HUES48 (cell line): Measurements from ENCODE around the gene GOLGA8K.
"Not testable (repeated sequence)": the region's sequence is repeated elsewhere in the genome, so short reads cannot be mapped to it uniquely, and the experiment has no call there.

ENCODE experiments used
- H3K27ac ChIP-seq: one replicate; pipeline ENCODE4 v1.7.0; 2013; ENCODE audit warnings: low read depth, low read length, inconsistent platforms
- H3K27me3 ChIP-seq: 2 replicates; pipeline ENCODE4 v1.6.1; 2013; ENCODE audit warnings: mild to moderate bottlenecking, low read length; ENCODE audit not compliant: control insufficient read depth, insufficient read depth
- H3K36me3 ChIP-seq: 2 replicates; pipeline ENCODE4 v1.6.1; 2013; ENCODE audit warnings: low read length; ENCODE audit not compliant: control insufficient read depth, insufficient read depth
- H3K4me1 ChIP-seq: 2 replicates; pipeline ENCODE4 v1.6.1; 2013; ENCODE audit warnings: mild to moderate bottlenecking, low read length; ENCODE audit not compliant: control insufficient read depth, insufficient read depth
- H3K4me3 ChIP-seq: 2 replicates; pipeline ENCODE4 v1.5.1; 2013; ENCODE audit warnings: mild to moderate bottlenecking, low read depth, low read length
- H3K9ac ChIP-seq: 2 replicates; pipeline ENCODE4 v1.6.1; 2013; ENCODE audit warnings: mild to moderate bottlenecking, low read depth, low read length, moderate library complexity
- H3K9me3 ChIP-seq: 2 replicates; pipeline ENCODE4 v1.6.1; 2013; ENCODE audit warnings: low read length; ENCODE audit not compliant: control insufficient read depth, insufficient read depth

GOLGA8K gene, protein sequence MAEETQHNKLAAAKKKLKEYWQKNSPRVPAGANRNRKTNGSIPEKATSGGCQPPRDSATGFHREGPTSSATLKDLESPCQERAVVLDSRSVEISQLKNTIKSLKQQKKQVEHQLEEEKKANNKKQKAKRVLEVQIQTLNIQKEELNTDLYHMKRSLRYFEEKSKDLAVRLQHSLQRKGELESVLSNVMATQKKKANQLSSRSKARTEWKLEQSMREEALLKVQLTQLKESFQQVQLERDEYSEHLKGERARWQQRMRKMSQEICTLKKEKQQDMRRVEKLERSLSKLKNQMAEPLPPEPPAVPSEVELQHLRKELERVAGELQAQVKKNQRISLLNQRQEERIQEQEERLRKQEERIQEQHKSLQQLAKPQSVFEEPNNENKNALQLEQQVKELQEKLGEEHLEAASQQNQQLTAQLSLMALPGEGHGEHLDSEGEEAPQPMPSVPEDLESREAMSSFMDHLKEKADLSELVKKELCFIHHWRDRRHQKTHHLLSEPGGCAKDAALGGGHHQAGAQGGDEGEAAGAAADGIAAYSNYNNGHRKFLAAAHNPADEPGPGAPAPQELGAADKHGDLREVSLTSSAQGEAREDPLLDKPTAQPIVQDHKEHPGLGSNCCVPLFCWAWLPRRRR

DNA sequence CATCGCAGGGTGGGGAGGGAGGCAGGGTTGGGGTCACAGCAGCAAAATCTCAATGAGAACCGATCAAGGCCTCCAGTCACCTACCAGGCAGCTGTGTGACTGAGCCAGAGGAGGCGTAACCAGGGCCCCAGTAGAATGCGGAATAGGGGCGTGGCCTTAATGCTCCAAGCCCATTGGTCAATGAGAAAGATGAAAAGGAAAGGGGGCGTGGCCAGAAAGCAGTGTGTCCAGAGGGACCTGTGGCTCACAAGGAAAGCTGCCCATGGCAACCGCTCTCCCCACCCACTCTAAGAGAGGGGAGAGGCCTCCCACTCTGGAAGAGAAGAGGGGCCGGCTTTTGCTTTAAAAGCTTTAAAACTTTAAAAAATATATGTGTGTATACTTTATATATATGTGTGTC, at the start of gene GOLGA8K:
TSS of gene GOLGA8K (minus strand) at position 101 of the 400 bp plus-strand sequence. CDS start at position 3, 98 bp downstream.
- not testable (repeated sequence) for H3K9me3 ChIP-seq, H3K27me3 ChIP-seq, H3K9ac ChIP-seq, H3K27ac ChIP-seq, H3K4me3 ChIP-seq, H3K36me3 ChIP-seq, H3K4me1 ChIP-seq

DNA sequence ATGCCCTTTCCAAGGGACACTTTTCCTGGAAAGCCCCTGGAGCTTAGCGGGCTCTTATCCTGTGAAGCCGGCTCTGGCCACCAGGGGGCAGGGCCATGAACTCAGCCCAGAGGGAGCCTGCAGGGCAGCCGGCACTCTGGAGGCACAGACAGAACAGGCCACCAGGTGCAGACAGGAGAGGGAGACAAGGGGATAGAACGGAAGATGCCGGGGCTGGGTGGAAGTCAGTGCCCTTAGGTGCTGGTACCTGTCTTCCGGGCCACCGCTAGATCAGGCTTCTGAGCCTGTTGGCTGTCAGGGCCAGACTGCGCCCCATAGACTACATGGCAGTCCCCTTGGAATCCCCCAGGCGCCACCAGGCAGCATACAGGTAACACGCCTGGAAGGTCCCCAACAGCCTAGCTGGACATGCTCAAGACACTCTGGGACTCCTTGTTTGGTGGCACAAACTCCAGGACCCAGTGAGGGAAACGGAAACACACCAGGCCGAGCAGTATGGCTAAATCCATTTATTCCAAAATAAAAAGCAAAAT, 37.4 kb upstream of the GOLGA8K start:
- H3K27me3 ChIP-seq, H3K27ac ChIP-seq, H3K9ac ChIP-seq, H3K4me3 ChIP-seq, H3K36me3 ChIP-seq, H3K9me3 ChIP-seq, H3K4me1 ChIP-seq: not testable (repeated sequence)

DNA sequence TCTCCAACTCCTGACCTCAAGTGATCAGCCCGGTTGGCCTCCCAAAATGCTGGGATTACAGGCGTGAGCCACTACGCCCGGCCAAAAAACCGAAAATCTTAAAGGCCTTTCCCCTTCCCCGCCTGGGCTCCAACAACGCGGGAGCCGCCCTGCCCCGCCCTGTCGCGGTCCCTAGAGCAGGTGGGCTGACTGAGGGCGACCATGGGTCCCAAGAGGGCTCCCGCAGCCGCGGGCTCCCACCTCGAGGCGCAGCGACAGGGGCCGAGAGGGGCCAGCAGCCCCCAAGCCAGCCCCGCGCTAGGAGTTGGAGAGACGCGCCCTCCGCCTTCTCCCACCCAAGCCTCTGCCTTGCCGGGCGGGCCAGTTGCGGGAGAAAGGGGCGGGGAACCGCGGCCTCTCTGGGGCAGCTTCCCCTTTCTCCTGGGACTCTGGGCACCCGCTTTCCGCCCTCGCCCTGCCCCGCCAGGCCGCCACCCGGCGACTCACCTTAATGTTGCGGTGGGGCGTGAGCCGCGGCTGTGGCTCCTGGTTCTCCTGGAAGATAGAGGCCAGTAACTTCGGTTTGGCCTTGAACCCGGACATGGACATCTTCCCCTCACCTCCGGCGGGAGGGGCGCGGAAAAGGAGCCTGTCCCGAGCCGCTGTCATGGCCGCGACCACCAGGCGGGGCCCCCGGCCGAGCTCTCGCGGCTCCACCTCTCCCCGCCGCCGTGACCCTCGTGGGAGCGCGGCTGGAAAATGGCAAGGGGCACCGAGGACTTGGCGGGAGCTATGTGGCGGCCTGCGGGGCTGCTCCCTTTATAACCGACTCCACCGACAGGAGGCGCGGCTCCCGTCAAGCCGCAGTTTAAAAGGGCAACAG, 31.2 kb upstream of the GOLGA8K start:
- H3K36me3 ChIP-seq, H3K4me3 ChIP-seq, H3K27ac ChIP-seq, H3K27me3 ChIP-seq, H3K9ac ChIP-seq, H3K9me3 ChIP-seq, H3K4me1 ChIP-seq: not testable (repeated sequence)

GRCh38 chr15:32427635-32428034, 24.5 kb upstream of the GOLGA8K start:
- H3K9me3 ChIP-seq, H3K36me3 ChIP-seq, H3K4me1 ChIP-seq, H3K27me3 ChIP-seq, H3K9ac ChIP-seq, H3K4me3 ChIP-seq, H3K27ac ChIP-seq: not testable (repeated sequence)

DNA sequence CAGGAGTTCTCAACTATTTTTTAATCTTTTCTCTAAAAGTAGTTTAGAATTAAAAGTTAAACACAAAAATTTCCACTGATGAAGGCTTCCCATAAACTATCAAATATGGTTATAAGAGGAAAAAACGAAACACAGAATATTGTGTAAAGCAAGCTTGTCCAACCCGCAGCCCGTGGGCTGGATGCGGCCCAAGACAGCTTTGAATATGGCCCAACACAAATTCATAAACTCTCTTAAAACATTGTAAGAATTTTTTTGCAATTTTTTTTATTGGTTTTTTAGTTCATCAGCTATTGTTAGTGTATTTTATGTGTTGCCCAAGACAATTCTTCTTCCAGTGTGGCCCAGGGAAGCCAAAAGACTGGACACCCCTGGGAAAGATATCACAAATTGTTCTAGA, 23.4 kb upstream of the GOLGA8K start:
- H3K9ac ChIP-seq, H3K4me3 ChIP-seq, H3K27ac ChIP-seq, H3K4me1 ChIP-seq, H3K27me3 ChIP-seq, H3K36me3 ChIP-seq, H3K9me3 ChIP-seq: not testable (repeated sequence)

DNA sequence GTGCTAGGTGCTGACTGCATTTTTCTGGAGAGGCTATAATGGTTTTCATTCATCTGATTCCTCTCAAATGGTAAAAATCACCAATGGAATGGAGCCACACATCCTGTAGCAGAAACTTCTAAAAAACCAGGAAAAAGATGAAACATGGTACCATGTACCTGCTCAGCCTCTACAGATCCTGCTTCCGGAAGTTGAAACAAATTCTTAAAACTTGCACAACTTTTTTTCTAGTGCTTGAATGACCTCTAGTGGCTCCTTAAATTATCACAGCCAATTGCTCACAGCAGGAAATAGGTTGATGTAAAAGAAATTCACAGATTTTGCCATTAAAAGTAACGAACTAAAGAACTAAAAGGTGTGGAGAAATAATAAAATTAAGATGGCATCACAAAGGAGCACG, 4.8 kb upstream of the GOLGA8K start:
- not testable (repeated sequence) for H3K27me3 ChIP-seq, H3K27ac ChIP-seq, H3K9ac ChIP-seq, H3K4me1 ChIP-seq, H3K9me3 ChIP-seq, H3K4me3 ChIP-seq, H3K36me3 ChIP-seq

- not testable (repeated sequence) for H3K9ac ChIP-seq, H3K36me3 ChIP-seq, H3K4me3 ChIP-seq, H3K27ac ChIP-seq, H3K9me3 ChIP-seq, H3K4me1 ChIP-seq, H3K27me3 ChIP-seq
Observed at GRCh38 chr15:32396522-32396921, 6.6 kb downstream of the GOLGA8K start.

DNA sequence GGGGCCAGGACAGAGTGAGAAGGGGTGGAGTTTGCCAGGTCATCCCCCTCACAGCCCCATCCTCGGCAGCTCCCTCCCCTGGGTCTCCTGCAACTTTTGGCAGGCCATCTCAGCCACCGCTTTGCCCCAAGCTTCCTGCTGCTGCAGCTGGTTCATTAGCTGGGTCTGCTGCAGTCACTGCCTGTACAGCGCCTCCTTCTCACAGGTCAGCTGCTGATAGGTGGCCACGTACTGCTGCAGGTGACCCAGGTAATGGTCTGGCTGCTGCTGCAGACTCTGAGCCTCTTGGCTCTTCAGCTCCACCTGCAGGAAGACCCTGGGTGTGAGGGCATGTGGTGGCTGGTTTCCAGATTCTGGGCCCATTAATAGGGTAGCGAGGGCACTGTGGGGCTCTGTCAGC, 8.3 kb downstream of the GOLGA8K start:
- not testable (repeated sequence) for H3K27ac ChIP-seq, H3K27me3 ChIP-seq, H3K4me1 ChIP-seq, H3K4me3 ChIP-seq, H3K36me3 ChIP-seq, H3K9ac ChIP-seq, H3K9me3 ChIP-seq

DNA sequence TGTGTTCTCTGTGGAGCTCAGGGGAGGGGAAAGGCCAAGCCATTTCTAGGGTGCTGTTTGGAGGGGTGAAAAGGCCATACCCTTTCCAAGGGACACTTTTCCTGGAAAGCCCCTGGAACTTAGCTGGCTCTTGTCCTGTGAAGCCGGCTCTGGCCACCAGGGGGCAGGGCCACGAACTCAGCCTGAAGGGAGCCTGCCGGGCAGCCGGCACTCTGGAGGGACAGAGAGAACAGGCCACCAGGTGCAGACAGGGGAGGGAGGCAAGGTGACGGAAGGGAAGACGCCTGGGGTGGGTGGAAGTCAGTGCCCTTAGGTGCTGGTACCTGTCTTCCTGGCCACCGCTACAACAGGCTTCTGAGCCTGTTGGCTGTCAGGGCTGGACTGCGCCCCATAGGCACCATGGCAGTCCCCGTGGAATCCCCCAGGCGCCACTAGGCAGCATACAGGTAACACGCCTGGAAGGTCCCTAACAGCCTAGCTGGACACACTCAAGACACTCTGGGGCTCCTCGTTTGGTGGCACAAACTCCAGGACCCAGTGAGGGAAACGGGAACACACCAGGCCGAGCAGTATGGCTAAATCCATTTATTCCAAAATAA, 14.9 kb downstream of the GOLGA8K start:
- not testable (repeated sequence) for H3K27me3 ChIP-seq, H3K4me3 ChIP-seq, H3K9me3 ChIP-seq

DNA sequence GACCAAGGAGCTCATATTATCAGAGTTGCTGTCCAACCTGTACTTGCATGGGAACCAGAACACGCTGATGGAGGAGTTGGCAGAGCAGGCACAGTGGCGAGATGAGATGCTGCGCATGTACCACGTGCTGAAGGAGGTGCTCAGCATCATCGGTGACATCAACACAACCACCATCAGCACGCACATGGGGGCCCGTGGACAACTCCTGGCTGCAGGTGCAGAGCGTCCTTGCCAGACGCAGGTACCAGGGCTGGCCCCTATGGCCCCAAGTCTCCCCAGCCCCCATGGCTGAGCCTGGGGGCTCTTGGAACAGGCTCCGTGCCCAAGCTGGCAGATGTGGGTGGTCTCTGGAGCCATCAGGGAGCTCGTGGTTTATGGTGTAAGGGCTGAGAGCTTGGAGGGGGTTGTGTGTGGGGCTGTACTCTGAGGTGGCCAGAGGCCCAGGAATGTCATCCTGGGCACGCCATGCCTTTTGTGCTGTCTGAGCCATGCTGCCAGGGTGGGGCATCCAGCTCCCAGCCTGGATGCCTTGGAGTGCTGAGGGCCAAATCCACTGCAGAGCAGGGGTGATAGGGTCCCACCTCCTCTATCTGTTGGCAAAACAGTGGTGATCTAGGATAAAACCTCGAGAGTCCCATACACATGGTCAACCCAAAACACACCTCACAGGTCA, 17.1 kb downstream of the GOLGA8K start:
- H3K36me3 ChIP-seq, H3K9me3 ChIP-seq, H3K27me3 ChIP-seq, H3K4me3 ChIP-seq, H3K4me1 ChIP-seq, H3K27ac ChIP-seq, H3K9ac ChIP-seq: not testable (repeated sequence)

More for the DNA sequence above, 14.9 kb downstream of the GOLGA8K start:
- H3K27ac ChIP-seq, H3K4me1 ChIP-seq, H3K9ac ChIP-seq, H3K36me3 ChIP-seq: not testable (repeated sequence)
